GM19099 (cell line): ENCODE data around the gene ARHGEF9.

Experiments used
- POLR2A ChIP-seq: IDR thresholded peaks from 3 replicates; pipeline ENCODE4 v1.6.1; 2011; ENCODE audit warnings: low read depth; ENCODE audit not compliant: insufficient read length; ENCODE audit errors: extremely low read depth

The ARHGEF9 gene

GRCh38 chrX:63754136-63754859 is 30.7 kb downstream of the ARHGEF9 start:
- no peak for TF ChIP-seq POLR2A

- TF ChIP-seq POLR2A = no peak
Observed at GRCh38 chrX:63751481-63751880, 33.5 kb downstream of the ARHGEF9 start.

GRCh38 chrX:63750811-63751210 is 34.2 kb downstream of the ARHGEF9 start:
- no peak for TF ChIP-seq POLR2A

GRCh38 chrX:63747331-63747730 is 37.7 kb downstream of the ARHGEF9 start:
- no peak for TF ChIP-seq POLR2A

GRCh38 chrX:63746715-63747114 is 38.3 kb downstream of the ARHGEF9 start:
- no peak for TF ChIP-seq POLR2A

GRCh38 chrX:63746278-63746677 is 38.7 kb downstream of the ARHGEF9 start:
- TF ChIP-seq POLR2A = no peak

GRCh38 chrX:63744850-63745394 is 40.1 kb downstream of the ARHGEF9 start:
- TF ChIP-seq POLR2A = no peak

- no peak for TF ChIP-seq POLR2A
Observed at GRCh38 chrX:63743596-63743995, 41.4 kb downstream of the ARHGEF9 start.

GRCh38 chrX:63740382-63740781 is 44.6 kb downstream of the ARHGEF9 start:
- no peak for TF ChIP-seq POLR2A

GRCh38 chrX:63739885-63740284 is 45.1 kb downstream of the ARHGEF9 start:
- no peak for TF ChIP-seq POLR2A

- TF ChIP-seq POLR2A = no peak
Observed at GRCh38 chrX:63738696-63739095, 46.3 kb downstream of the ARHGEF9 start.

- TF ChIP-seq POLR2A = no peak
Observed at GRCh38 chrX:63737131-63737921, 47.7 kb downstream of the ARHGEF9 start.

GRCh38 chrX:63735882-63736281 is 49.1 kb downstream of the ARHGEF9 start:
- no peak for TF ChIP-seq POLR2A

- TF ChIP-seq POLR2A = no peak
Observed at GRCh38 chrX:63720293-63720692, 64.7 kb downstream of the ARHGEF9 start.

GRCh38 chrX:63719633-63720032 is 65.4 kb downstream of the ARHGEF9 start:
- TF ChIP-seq POLR2A = no peak

- TF ChIP-seq POLR2A = no peak
Observed at GRCh38 chrX:63718010-63718694, 66.9 kb downstream of the ARHGEF9 start.

GRCh38 chrX:63713526-63713925 is 71.5 kb downstream of the ARHGEF9 start:
- no peak for TF ChIP-seq POLR2A
